ENCODE results near the gene PCDH7.

PCDH7 gene

DNA sequence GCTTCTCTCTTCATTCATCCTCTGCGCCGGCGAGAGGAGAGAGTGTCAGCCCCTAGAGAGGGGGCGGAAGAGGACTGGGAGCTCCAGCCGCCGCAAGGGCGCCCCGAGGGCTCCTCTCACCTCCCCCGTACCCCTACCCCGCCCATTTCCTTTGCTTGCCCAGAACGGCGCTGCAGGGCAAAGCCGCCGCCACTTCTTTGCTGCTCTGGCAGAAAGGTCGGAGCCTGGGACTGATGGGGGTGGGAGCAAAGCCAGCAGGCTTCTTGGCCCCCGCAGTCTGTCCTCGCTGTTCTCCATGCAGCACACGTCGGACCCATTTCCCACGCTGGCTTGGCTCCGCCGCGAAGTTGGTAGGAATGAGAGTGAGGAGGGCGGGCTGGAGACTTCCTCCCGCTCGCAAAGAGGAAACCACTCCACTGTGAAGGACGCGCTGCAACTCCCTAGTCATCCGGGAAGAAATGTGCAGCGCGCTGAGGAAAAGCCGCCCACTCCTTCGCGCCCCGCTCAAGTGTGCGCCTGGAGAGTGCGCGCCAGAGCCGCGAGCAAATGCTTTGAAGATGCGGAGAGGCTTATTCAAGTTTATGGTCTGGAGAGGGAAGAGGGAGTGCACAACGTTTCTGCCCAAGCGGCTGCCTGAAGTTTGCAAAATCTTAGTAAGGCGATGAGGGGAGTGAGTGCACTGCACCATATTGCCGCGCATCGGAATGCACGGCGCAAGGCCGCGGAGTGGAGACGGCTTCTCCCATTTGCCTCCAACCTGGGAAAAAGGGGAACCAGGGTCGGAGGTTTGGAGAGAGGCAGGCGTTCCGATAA lies 2.8 kb upstream of the PCDH7 start (continued):
- TF ChIP-seq, protein P1, sequence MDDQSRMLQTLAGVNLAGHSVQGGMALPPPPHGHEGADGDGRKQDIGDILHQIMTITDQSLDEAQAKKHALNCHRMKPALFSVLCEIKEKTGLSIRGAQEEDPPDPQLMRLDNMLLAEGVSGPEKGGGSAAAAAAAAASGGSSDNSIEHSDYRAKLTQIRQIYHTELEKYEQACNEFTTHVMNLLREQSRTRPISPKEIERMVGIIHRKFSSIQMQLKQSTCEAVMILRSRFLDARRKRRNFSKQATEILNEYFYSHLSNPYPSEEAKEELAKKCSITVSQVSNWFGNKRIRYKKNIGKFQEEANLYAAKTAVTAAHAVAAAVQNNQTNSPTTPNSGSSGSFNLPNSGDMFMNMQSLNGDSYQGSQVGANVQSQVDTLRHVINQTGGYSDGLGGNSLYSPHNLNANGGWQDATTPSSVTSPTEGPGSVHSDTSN (CRISPR knock-in tag; IDR thresholded peaks at IDR 0.05), result no peak
- TF ChIP-seq ZNF184 (tag by site-specific recombination; IDR thresholded peaks at IDR 0.05), result no peak
- peak; percentile 35; the same call in 1 of the 2 replicates for TF ChIP-seq ZNF24 (tag by site-specific recombination; IDR thresholded peaks at IDR 0.05)
- TF ChIP-seq, protein P2, sequence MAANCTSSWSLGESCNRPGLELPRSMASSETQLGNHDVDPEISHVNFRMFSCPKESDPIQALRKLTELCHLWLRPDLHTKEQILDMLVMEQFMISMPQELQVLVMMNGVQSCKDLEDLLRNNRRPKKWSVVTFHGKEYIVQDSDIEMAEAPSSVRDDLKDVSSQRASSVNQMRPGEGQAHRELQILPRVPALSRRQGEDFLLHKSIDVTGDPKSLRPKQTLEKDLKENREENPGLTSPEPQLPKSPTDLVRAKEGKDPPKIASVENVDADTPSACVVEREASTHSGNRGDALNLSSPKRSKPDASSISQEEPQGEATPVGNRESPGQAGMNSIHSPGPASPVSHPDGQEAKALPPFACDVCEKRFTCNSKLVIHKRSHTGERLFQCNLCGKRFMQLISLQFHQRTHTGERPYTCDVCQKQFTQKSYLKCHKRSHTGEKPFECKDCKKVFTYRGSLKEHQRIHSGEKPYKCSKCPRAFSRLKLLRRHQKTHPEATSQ (tag by site-specific recombination; IDR thresholded peaks at IDR 0.05), result no peak
- peak; percentile 60 for TF ChIP-seq SP2 (tag by site-specific recombination; IDR thresholded peaks at IDR 0.05)
- TF ChIP-seq ZNF311 (tag by site-specific recombination; IDR thresholded peaks at IDR 0.05; ENCODE audit: borderline replicate concordance), result no peak
- peak; percentile 53; the same call in 1 of the 2 replicates for TF ChIP-seq HOXC10 (CRISPR knock-in tag; IDR thresholded peaks at IDR 0.05)
- TF ChIP-seq ZBTB48 (tag by site-specific recombination; IDR thresholded peaks at IDR 0.05), result no peak
- peak; percentile 50 for TF ChIP-seq KLF8 (tag by site-specific recombination; IDR thresholded peaks at IDR 0.05)
- TF ChIP-seq, protein P3, sequence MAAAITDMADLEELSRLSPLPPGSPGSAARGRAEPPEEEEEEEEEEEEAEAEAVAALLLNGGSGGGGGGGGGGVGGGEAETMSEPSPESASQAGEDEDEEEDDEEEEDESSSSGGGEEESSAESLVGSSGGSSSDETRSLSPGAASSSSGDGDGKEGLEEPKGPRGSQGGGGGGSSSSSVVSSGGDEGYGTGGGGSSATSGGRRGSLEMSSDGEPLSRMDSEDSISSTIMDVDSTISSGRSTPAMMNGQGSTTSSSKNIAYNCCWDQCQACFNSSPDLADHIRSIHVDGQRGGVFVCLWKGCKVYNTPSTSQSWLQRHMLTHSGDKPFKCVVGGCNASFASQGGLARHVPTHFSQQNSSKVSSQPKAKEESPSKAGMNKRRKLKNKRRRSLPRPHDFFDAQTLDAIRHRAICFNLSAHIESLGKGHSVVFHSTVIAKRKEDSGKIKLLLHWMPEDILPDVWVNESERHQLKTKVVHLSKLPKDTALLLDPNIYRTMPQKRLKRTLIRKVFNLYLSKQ (tag by site-specific recombination; IDR thresholded peaks at IDR 0.05; ENCODE audit: borderline replicate concordance), result no peak
- TF ChIP-seq FEZF1 (tag by site-specific recombination; IDR thresholded peaks at IDR 0.05), result peak; percentile 72
- TF ChIP-seq GLI2 (tag by site-specific recombination; IDR thresholded peaks at IDR 0.05; ENCODE audit: borderline replicate concordance, low read depth), result no peak
- TF ChIP-seq, protein P4, sequence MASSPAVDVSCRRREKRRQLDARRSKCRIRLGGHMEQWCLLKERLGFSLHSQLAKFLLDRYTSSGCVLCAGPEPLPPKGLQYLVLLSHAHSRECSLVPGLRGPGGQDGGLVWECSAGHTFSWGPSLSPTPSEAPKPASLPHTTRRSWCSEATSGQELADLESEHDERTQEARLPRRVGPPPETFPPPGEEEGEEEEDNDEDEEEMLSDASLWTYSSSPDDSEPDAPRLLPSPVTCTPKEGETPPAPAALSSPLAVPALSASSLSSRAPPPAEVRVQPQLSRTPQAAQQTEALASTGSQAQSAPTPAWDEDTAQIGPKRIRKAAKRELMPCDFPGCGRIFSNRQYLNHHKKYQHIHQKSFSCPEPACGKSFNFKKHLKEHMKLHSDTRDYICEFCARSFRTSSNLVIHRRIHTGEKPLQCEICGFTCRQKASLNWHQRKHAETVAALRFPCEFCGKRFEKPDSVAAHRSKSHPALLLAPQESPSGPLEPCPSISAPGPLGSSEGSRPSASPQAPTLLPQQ (tag by site-specific recombination; IDR thresholded peaks at IDR 0.05), result 0 out of 2 replicates have a peak, but pooled peaks have one; percentile 43
- no peak for TF ChIP-seq ZNF23 (tag by site-specific recombination; IDR thresholded peaks at IDR 0.05; ENCODE audit: borderline replicate concordance)
- TF ChIP-seq ZNF391 (tag by site-specific recombination; IDR thresholded peaks at IDR 0.05; ENCODE audit: borderline replicate concordance, low read depth), result peak; percentile 39; the same call in 1 of the 2 replicates
- TF ChIP-seq ZNF16 (tag by site-specific recombination; IDR thresholded peaks at IDR 0.05; ENCODE audit: low read depth), result no peak
- TF ChIP-seq, protein P5, sequence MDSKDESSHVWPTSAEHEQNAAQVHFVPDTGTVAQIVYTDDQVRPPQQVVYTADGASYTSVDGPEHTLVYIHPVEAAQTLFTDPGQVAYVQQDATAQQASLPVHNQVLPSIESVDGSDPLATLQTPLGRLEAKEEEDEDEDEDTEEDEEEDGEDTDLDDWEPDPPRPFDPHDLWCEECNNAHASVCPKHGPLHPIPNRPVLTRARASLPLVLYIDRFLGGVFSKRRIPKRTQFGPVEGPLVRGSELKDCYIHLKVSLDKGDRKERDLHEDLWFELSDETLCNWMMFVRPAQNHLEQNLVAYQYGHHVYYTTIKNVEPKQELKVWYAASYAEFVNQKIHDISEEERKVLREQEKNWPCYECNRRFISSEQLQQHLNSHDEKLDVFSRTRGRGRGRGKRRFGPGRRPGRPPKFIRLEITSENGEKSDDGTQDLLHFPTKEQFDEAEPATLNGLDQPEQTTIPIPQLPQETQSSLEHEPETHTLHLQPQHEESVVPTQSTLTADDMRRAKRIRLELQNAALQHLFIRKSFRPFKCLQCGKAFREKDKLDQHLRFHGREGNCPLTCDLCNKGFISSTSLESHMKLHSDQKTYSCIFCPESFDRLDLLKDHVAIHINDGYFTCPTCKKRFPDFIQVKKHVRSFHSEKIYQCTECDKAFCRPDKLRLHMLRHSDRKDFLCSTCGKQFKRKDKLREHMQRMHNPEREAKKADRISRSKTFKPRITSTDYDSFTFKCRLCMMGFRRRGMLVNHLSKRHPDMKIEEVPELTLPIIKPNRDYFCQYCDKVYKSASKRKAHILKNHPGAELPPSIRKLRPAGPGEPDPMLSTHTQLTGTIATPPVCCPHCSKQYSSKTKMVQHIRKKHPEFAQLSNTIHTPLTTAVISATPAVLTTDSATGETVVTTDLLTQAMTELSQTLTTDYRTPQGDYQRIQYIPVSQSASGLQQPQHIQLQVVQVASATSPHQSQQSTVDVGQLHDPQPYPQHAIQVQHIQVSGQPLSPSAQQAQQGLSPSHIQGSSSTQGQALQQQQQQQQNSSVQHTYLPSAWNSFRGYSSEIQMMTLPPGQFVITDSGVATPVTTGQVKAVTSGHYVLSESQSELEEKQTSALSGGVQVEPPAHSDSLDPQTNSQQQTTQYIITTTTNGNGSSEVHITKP (tag by site-specific recombination; IDR thresholded peaks at IDR 0.05), result peak; percentile 36; the same call in 1 of the 2 replicates
- TF ChIP-seq GLIS2 (tag by site-specific recombination; IDR thresholded peaks at IDR 0.05), result peak; percentile 64
- TF ChIP-seq KLF7 (tag by site-specific recombination; IDR thresholded peaks at IDR 0.05; ENCODE audit: borderline replicate concordance), result no peak
- TF ChIP-seq, protein P6, sequence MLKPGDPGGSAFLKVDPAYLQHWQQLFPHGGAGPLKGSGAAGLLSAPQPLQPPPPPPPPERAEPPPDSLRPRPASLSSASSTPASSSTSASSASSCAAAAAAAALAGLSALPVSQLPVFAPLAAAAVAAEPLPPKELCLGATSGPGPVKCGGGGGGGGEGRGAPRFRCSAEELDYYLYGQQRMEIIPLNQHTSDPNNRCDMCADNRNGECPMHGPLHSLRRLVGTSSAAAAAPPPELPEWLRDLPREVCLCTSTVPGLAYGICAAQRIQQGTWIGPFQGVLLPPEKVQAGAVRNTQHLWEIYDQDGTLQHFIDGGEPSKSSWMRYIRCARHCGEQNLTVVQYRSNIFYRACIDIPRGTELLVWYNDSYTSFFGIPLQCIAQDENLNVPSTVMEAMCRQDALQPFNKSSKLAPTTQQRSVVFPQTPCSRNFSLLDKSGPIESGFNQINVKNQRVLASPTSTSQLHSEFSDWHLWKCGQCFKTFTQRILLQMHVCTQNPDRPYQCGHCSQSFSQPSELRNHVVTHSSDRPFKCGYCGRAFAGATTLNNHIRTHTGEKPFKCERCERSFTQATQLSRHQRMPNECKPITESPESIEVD (tag by site-specific recombination; IDR thresholded peaks at IDR 0.05), result no peak
- TF ChIP-seq, protein P7, sequence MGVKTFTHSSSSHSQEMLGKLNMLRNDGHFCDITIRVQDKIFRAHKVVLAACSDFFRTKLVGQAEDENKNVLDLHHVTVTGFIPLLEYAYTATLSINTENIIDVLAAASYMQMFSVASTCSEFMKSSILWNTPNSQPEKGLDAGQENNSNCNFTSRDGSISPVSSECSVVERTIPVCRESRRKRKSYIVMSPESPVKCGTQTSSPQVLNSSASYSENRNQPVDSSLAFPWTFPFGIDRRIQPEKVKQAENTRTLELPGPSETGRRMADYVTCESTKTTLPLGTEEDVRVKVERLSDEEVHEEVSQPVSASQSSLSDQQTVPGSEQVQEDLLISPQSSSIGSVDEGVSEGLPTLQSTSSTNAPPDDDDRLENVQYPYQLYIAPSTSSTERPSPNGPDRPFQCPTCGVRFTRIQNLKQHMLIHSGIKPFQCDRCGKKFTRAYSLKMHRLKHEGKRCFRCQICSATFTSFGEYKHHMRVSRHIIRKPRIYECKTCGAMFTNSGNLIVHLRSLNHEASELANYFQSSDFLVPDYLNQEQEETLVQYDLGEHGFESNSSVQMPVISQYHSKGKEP (tag by site-specific recombination; IDR thresholded peaks at IDR 0.05), result peak; percentile 71
- TF ChIP-seq ZNF341 (tag by site-specific recombination; IDR thresholded peaks at IDR 0.05; ENCODE audit: low read depth), result peak; percentile 90
- TF ChIP-seq ZNF138 (tag by site-specific recombination; IDR thresholded peaks at IDR 0.05; ENCODE audit: borderline replicate concordance), result no peak

Measured in HEK293 (cell line).